ENCODE data around the gene CFAP97D2.

The CFAP97D2 gene

GRCh38 chr13:114227528-114227927 lies 48.5 kb downstream of the CFAP97D2 start:
- TF ChIP-seq TCF4 (CRISPR knock-in tag; IDR thresholded peaks at IDR 0.05; ENCODE audit: borderline replicate concordance) = no peak
- no peak for TF ChIP-seq ISL1 (CRISPR knock-in tag; IDR thresholded peaks at IDR 0.05)
- no peak for TF ChIP-seq ESRRG (CRISPR knock-in tag; IDR thresholded peaks at IDR 0.05)
- TF ChIP-seq ZNF8 (CRISPR knock-in tag; IDR thresholded peaks at IDR 0.05) = no peak
- no peak for TF ChIP-seq ZC3H10 (CRISPR knock-in tag; IDR thresholded peaks at IDR 0.05)
- TF ChIP-seq GLIS3 (CRISPR knock-in tag; IDR thresholded peaks at IDR 0.05) = no peak
- no peak for TF ChIP-seq TOX (CRISPR knock-in tag; IDR thresholded peaks at IDR 0.05; ENCODE audit: borderline replicate concordance)
- no peak for TF ChIP-seq ZFP3 (CRISPR knock-in tag; IDR thresholded peaks at IDR 0.05)
- TF ChIP-seq CSRNP3 (CRISPR knock-in tag; IDR thresholded peaks at IDR 0.05) = no peak
- TF ChIP-seq POU6F1 (CRISPR knock-in tag; IDR thresholded peaks at IDR 0.05; ENCODE audit: borderline replicate concordance, low read depth) = no peak
- no peak for TF ChIP-seq SNAI2 (CRISPR knock-in tag; IDR thresholded peaks at IDR 0.05)
- no peak for TF ChIP-seq CSDC2 (CRISPR knock-in tag; IDR thresholded peaks at IDR 0.05)
- no peak for TF ChIP-seq ZFP30 (CRISPR knock-in tag; IDR thresholded peaks at IDR 0.05)
- no peak for TF ChIP-seq OSR1 (CRISPR knock-in tag; IDR thresholded peaks at IDR 0.05)
- ATAC-seq = no peak

- no peak for ATAC-seq
- TF ChIP-seq ZNF70 (CRISPR knock-in tag; IDR thresholded peaks at IDR 0.05) (no peak), SNAI2 (CRISPR knock-in tag; IDR thresholded peaks at IDR 0.05) (no peak)
Measured at GRCh38 chr13:114228176-114228575, 49.1 kb downstream of the CFAP97D2 start.

GRCh38 chr13:114229506-114229905 lies 50.4 kb downstream of the CFAP97D2 start:
- TF ChIP-seq ESRRG (CRISPR knock-in tag; IDR thresholded peaks at IDR 0.05) (no peak), ZFP30 (CRISPR knock-in tag; IDR thresholded peaks at IDR 0.05) (no peak), ZNF70 (CRISPR knock-in tag; IDR thresholded peaks at IDR 0.05) (no peak), CSRNP3 (CRISPR knock-in tag; IDR thresholded peaks at IDR 0.05) (no peak), GLIS3 (CRISPR knock-in tag; IDR thresholded peaks at IDR 0.05) (no peak), TOX (CRISPR knock-in tag; IDR thresholded peaks at IDR 0.05; ENCODE audit: borderline replicate concordance) (no peak), BACH2 (CRISPR knock-in tag; IDR thresholded peaks at IDR 0.05; ENCODE audit: borderline replicate concordance) (no peak), TSHZ2 (CRISPR knock-in tag; IDR thresholded peaks at IDR 0.05) (no peak), SNAI2 (CRISPR knock-in tag; IDR thresholded peaks at IDR 0.05) (no peak), CREB5 (CRISPR knock-in tag; IDR thresholded peaks at IDR 0.05; ENCODE audit: low read depth) (no peak), PATZ1 (CRISPR knock-in tag; IDR thresholded peaks at IDR 0.05; ENCODE audit: borderline replicate concordance) (no peak), RARB (CRISPR knock-in tag; IDR thresholded peaks at IDR 0.05) (no peak), ISL1 (CRISPR knock-in tag; IDR thresholded peaks at IDR 0.05) (no peak), CSDC2 (CRISPR knock-in tag; IDR thresholded peaks at IDR 0.05) (no peak), ARNTL (CRISPR knock-in tag; IDR thresholded peaks at IDR 0.05; ENCODE audit: borderline replicate concordance, low read depth) (no peak), ZFP3 (CRISPR knock-in tag; IDR thresholded peaks at IDR 0.05) (no peak), OSR1 (CRISPR knock-in tag; IDR thresholded peaks at IDR 0.05) (no peak), PPARA (CRISPR knock-in tag; IDR thresholded peaks at IDR 0.05; ENCODE audit: borderline replicate concordance) (no peak), POU6F1 (CRISPR knock-in tag; IDR thresholded peaks at IDR 0.05; ENCODE audit: borderline replicate concordance, low read depth) (no peak)
- no peak for ATAC-seq
